Caco-2 (cell line): ENCODE measurements around the gene KRT1. TPM values are rescaled to one million over a fixed set of nuclear protein-coding genes. Genes with fewer than 3 reads are reported as not detected.

ENCODE experiments used
- BruUV-seq: library from RNA; stranded (reverse); fragments of 400-500 nt; replicated peaks from 2 replicates; lab custom pipeline; 2021; lab: Mats Ljungman, UMichigan
- CTCF ChIA-PET: fragments of 300-600 bp; sonication (Branson Sonifier 250); formaldehyde crosslinking; loops from one replicate; lab custom pipeline; 2022; ENCODE audit warnings: antibody characterized with exemption; lab: Charles Lee
- POLR2A ChIA-PET: fragments of 300-600 bp; sonication (Branson Sonifier 250); formaldehyde crosslinking; loops from one replicate; lab custom pipeline; 2022; ENCODE audit warnings: antibody characterized with exemption; lab: Charles Lee
- DNase-seq, 2 experiments: peaks; one replicate each; pipeline versions ENCODE4 v3.0.0 to v3.0.0-alpha.2; 2020 to 2022
- H3K27me3 ChIP-seq: replicated peaks from 2 replicates; pipeline ENCODE4 v1.6.0; 2011; ENCODE audit warnings: low read length; ENCODE audit not compliant: control insufficient read depth, insufficient read depth
- H3K36me3 ChIP-seq: 2 replicates; pipeline ENCODE4 v1.5.1; 2011; ENCODE audit warnings: low read length; ENCODE audit not compliant: control insufficient read depth, insufficient read depth
- H3K4me1 ChIP-seq: fragments of 250-450 bp; sonication (Bioruptor Pico); 2 replicates; pipeline ENCODE4 v1.5.1; 2020; ENCODE audit warnings: mild to moderate bottlenecking
- H3K4me3 ChIP-seq: 2 replicates; pipeline ENCODE4 v1.5.1; 2011; ENCODE audit warnings: low read depth, mild to moderate bottlenecking, control low read depth, low read length
- H3K9me3 ChIP-seq: fragments of 250-450 bp; sonication (Bioruptor Pico); 2 replicates; pipeline ENCODE4 v1.5.1; 2020; ENCODE audit warnings: mild to moderate bottlenecking, moderate library complexity
- H3K27ac Mint-ChIP-seq: one replicate; pipeline ENCODE4 v1.8.0; 2022; ENCODE audit warnings: mixed read lengths; ENCODE audit not compliant: unreplicated experiment
- H3K27me3 Mint-ChIP-seq: one replicate; pipeline ENCODE4 v1.8.0; 2022; ENCODE audit warnings: mixed read lengths; ENCODE audit not compliant: insufficient read depth, unreplicated experiment
- H3K36me3 Mint-ChIP-seq: one replicate; pipeline ENCODE4 v1.8.0; 2022; ENCODE audit warnings: mild to moderate bottlenecking, mixed read lengths; ENCODE audit not compliant: insufficient read depth, unreplicated experiment
- H3K4me1 Mint-ChIP-seq: one replicate; pipeline ENCODE4 v1.8.0; 2022; ENCODE audit warnings: low read depth, mixed read lengths; ENCODE audit not compliant: unreplicated experiment
- H3K4me3 Mint-ChIP-seq: one replicate; pipeline ENCODE4 v1.8.0; 2022; ENCODE audit warnings: mild to moderate bottlenecking, moderate library complexity, mixed read lengths; ENCODE audit not compliant: unreplicated experiment
- H3K9me3 Mint-ChIP-seq: one replicate; pipeline ENCODE4 v1.8.0; 2022; ENCODE audit warnings: mixed read lengths; ENCODE audit not compliant: unreplicated experiment
- intact Hi-C: fragments of 100-400 bp; cut with micrococcal nuclease; formaldehyde crosslinking; loops from one replicate; pipeline ENCODE4 v1.10.0; 2022; ENCODE audit not compliant: unreplicated experiment
- total RNA-seq: library from RNA; stranded (reverse); gene quantifications from 2 replicates; pipeline ENCODE4 v1.2.3, GENCODE V29; 2022
- TF ChIP-seq, protein P1 (sequence below), 2 experiments: fragments of 200-600 bp in 1 of 2; IDR thresholded peaks; 1 replicate in 1 of 2; 2 replicates in 1 of 2; pipeline versions ENCODE4 v1.5.1 to v1.8.0; 2011 to 2022; ENCODE audit warnings: antibody characterized with exemption in 1 of 2, control low read depth in 1 of 2, inconsistent platforms in 1 of 2, low read depth in 1 of 2, low read length in 1 of 2, mild to moderate bottlenecking in 1 of 2, moderate library complexity in 1 of 2; ENCODE audit not compliant: insufficient read depth in 1 of 2, severe bottlenecking in 1 of 2, unreplicated experiment in 1 of 2

The KRT1 gene
- total RNA-seq, 1 experiment from 2014 or later, result 0.20 TPM

DNA sequence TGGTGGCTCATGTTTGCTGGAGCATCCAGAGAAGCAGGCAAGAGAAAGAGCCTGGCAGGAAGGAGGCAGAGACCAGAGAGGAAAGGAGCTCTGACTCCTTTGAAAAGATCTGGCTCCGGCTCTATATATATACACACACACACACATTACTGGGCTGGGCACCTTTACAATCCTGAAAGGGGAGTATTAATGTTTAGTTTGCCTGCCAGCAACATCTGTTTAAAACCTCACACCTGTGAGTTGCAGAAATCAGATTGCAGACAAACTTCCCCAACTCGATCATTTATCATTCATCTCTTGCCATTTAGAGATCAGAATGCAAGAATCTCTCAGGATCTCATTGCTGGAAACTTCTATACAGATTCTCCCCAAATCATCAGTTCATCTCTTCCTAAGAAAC is 23.2 kb upstream of the KRT1 start, which contains the start of gene KRT77:
TSS of gene KRT77 (minus strand) at position 101 of the 400 bp plus-strand sequence. CDS start at position 11, 90 bp downstream.
- POLR2A ChIA-PET, result no interaction called here
- no TSS peak for BruUV-seq
- Histone ChIP-seq H3K4me3 (no peak within 1 kb of the TSS), H3K36me3 (no peaks in the 10 kb centered on the region), H3K4me1 (no peaks in the 10 kb centered on the region), H3K9me3 (no peaks in the 10 kb centered on the region), H3K27me3 (no peaks in the 10 kb centered on the region; the same call in 1 of the 2 replicates)
- peaks cover 6% of the 10 kb centered on the region for H3K27me3 Mint-ChIP-seq
- no peaks in the 10 kb centered on the region for H3K9me3 Mint-ChIP-seq
- CTCF ChIA-PET, result interaction anchor here (0.7 kb wide), 1 partner anchor 10 kb away, joined by 9 read pairs; no protein-coding TSS in a partner anchor
- H3K27ac Mint-ChIP-seq, result no peak within 1 kb of the TSS
- TF ChIP-seq, protein P1, sequence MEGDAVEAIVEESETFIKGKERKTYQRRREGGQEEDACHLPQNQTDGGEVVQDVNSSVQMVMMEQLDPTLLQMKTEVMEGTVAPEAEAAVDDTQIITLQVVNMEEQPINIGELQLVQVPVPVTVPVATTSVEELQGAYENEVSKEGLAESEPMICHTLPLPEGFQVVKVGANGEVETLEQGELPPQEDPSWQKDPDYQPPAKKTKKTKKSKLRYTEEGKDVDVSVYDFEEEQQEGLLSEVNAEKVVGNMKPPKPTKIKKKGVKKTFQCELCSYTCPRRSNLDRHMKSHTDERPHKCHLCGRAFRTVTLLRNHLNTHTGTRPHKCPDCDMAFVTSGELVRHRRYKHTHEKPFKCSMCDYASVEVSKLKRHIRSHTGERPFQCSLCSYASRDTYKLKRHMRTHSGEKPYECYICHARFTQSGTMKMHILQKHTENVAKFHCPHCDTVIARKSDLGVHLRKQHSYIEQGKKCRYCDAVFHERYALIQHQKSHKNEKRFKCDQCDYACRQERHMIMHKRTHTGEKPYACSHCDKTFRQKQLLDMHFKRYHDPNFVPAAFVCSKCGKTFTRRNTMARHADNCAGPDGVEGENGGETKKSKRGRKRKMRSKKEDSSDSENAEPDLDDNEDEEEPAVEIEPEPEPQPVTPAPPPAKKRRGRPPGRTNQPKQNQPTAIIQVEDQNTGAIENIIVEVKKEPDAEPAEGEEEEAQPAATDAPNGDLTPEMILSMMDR (IDR thresholded peaks at IDR 0.05; ENCODE audit: insufficient read depth in 1 of 2, low read depth in 1 of 2, low read length in 1 of 2, severe bottlenecking in 1 of 2, unreplicated experiment in 1 of 2), result no peak
- H3K36me3 Mint-ChIP-seq, result no peaks in the 10 kb centered on the region
- no peak for DNase-seq
- no peak within 1 kb of the TSS for H3K4me3 Mint-ChIP-seq
- H3K4me1 Mint-ChIP-seq, result no peaks in the 10 kb centered on the region
- intact Hi-C loops, result no loop called here

DNA sequence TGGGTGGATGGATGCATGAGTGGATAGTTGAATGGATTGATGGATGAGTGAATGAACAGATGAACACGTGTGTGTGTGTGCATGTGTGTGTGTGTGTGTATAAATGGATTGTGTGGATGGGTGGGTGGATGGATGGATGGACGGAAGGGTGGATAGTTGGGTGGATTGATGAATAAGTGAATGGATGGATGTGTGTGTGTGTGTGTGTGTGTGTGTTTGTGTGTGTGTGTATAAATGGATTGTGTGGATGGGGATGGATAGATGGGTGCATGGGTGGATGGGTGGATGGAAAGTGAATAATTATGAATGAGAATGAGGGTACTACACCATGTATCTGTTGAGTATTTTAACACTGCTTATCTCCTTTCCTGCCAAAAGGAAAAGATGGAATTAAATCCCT is 22.1 kb upstream of the KRT1 start:
- Histone ChIP-seq H3K4me1 (no peaks in the 10 kb centered on the region), H3K27me3 (no peaks in the 10 kb centered on the region; the same call in 1 of the 2 replicates), H3K36me3 (no peaks in the 10 kb centered on the region), H3K4me3 (no peak overlapping the region), H3K9me3 (no peaks in the 10 kb centered on the region)
- TF ChIP-seq, protein P1 (IDR thresholded peaks at IDR 0.05; ENCODE audit: insufficient read depth in 1 of 2, low read depth in 1 of 2, low read length in 1 of 2, severe bottlenecking in 1 of 2, unreplicated experiment in 1 of 2), result no peak
- ChIA-PET POLR2A (no interaction called here), CTCF (no interaction called here)
- Mint-ChIP-seq H3K4me1 (no peaks in the 10 kb centered on the region), H3K4me3 (no peak overlapping the region), H3K27ac (no peak overlapping the region), H3K27me3 (peaks cover 6% of the 10 kb centered on the region), H3K36me3 (no peaks in the 10 kb centered on the region), H3K9me3 (no peaks in the 10 kb centered on the region)
- BruUV-seq, result no TSS peak
- DNase-seq, result no peak
- intact Hi-C loops, result no loop called here

DNA sequence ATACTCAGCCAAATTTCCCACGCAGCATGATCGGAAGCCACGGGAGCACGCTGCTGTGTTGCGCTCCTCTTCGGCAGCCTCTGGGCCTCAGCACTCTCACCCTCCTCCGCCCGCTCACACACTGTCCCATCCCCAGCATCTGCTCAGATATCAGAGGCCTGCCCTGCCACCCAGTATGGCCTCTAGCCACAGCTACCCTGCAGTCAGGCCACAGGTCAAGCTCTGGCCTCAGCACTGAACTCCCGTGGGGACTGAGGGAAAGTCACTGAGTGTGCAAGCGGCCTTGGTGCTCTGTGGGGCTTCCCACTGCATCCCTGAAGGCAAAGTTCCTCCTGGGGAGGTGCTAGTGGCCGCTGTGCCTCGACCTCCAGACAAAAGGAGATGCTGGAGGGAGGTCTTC is 21.1 kb upstream of the KRT1 start:
- Histone ChIP-seq H3K4me1 (no peaks in the 10 kb centered on the region), H3K36me3 (no peaks in the 10 kb centered on the region), H3K27me3 (no peaks in the 10 kb centered on the region; the same call in 1 of the 2 replicates), H3K4me3 (no peak overlapping the region), H3K9me3 (no peaks in the 10 kb centered on the region)
- ChIA-PET CTCF (no interaction called here), POLR2A (no interaction called here)
- no peak for DNase-seq
- intact Hi-C loops, result no loop called here
- TF ChIP-seq, protein P1 (IDR thresholded peaks at IDR 0.05; ENCODE audit: insufficient read depth in 1 of 2, low read depth in 1 of 2, low read length in 1 of 2, severe bottlenecking in 1 of 2, unreplicated experiment in 1 of 2), result no peak
- Mint-ChIP-seq H3K4me1 (no peaks in the 10 kb centered on the region), H3K27me3 (peaks cover 7% of the 10 kb centered on the region), H3K4me3 (no peak overlapping the region), H3K36me3 (no peaks in the 10 kb centered on the region), H3K9me3 (no peaks in the 10 kb centered on the region), H3K27ac (no peak overlapping the region)
- no TSS peak for BruUV-seq
